AG04450 (cell line): Measurements from ENCODE around the gene SLC39A5. TPM values are rescaled to one million over a fixed set of nuclear protein-coding genes. Genes with fewer than 3 reads are reported as not detected.

Experiments used
- CTCF ChIA-PET: fragments of 300-600, 350-600 bp; formaldehyde crosslinking; extraction: SDS; loops from one replicate; lab custom pipeline; 2022; ENCODE audit warnings: antibody characterized with exemption, inconsistent platforms; lab: Charles Lee
- POLR2A ChIA-PET: fragments of 350-600 bp; formaldehyde crosslinking; extraction: SDS; loops from one replicate; lab custom pipeline; 2021; ENCODE audit warnings: antibody characterized with exemption, inconsistent platforms; lab: Yijun Ruan, JAX
- DNase-seq: peaks from one replicate; pipeline ENCODE4 v3.0.0-alpha.2; 2011; ENCODE audit warnings: low read depth, low spot score
- H3K27ac ChIP-seq: one replicate; pipeline ENCODE4 v1.5.1; 2012; ENCODE audit warnings: low read depth, low read length, control low read depth
- H3K27me3 ChIP-seq: one replicate; pipeline ENCODE4 v1.6.0; 2012; ENCODE audit warnings: low read length; ENCODE audit not compliant: control insufficient read depth, insufficient read depth
- H3K4me3 ChIP-seq: 2 replicates; pipeline ENCODE4 v1.5.1; 2011; ENCODE audit warnings: mild to moderate bottlenecking, low read depth, low read length, control low read depth
- H3K9me3 ChIP-seq: 2 replicates; pipeline ENCODE4 v1.5.1; 2012; ENCODE audit warnings: low read length; ENCODE audit not compliant: control insufficient read depth, insufficient read depth
- CTCF ChIP-seq: IDR thresholded peaks from 2 replicates; pipeline ENCODE4 v1.5.1; 2011; ENCODE audit warnings: low read depth, low read length, control low read depth, inconsistent platforms
- polyA plus RNA-seq: library from polyadenylated mRNA; depleted of rRNA; stranded (reverse); fragments of >200 nt; gene quantifications from 2 replicates; pipeline ENCODE4 v1.2.3, GENCODE V29; 2011

SLC39A5 gene
- polyA plus RNA-seq, 1 experiment, result not detected

- TF ChIP-seq CTCF, result peak; percentile 65
- DNase-seq, result no peak
These were observed 23.2 kb upstream of the SLC39A5 start for GRCh38 chr12:56206452-56207166.

GRCh38 chr12:56208006-56208405 is 21.8 kb upstream of the SLC39A5 start:
- H3K27me3 ChIP-seq, result no peaks in the 10 kb centered on the region
- TF ChIP-seq CTCF, result no peak
- ChIA-PET POLR2A (interaction anchor here (4.1 kb wide), 1 partner anchor 14 kb away, joined by 20 read pairs; the partner anchor contains the start of gene RNF41), CTCF (interaction anchor here (0.5 to 5.3 kb wide), 4 partner anchors 11 to 19 kb away, joined by 3 to 37 read pairs (median 4); partner anchors contain the start of genes RNF41 and SMARCC2)
- H3K9me3 ChIP-seq, result no peaks in the 10 kb centered on the region
- DNase-seq, result no peak
- no peak overlapping the region for H3K4me3 ChIP-seq
- H3K27ac ChIP-seq, result no peak overlapping the region

More at GRCh38 chr12:56206452-56207166, 23.2 kb upstream of the SLC39A5 start:
- no peaks in the 10 kb centered on the region for H3K27me3 ChIP-seq
- ChIA-PET POLR2A (interaction anchor here (1.5 to 4.1 kb wide), 2 partner anchors 10 to 15 kb away, joined by 6 to 20 read pairs; partner anchors contain the start of gene RNF41), CTCF (interaction anchor here (0.6 to 5.3 kb wide), 6 partner anchors 10 to 129 kb away, joined by 3 to 37 read pairs (median 5); partner anchors contain the start of genes RNF41 and SMARCC2)
- H3K9me3 ChIP-seq, result no peaks in the 10 kb centered on the region
- no peak overlapping the region for H3K4me3 ChIP-seq
- no peak overlapping the region for H3K27ac ChIP-seq

GRCh38 chr12:56212361-56212760 is 17.5 kb upstream of the SLC39A5 start:
- no peak for TF ChIP-seq CTCF
- H3K27ac ChIP-seq, result no peak overlapping the region
- no peaks in the 10 kb centered on the region for H3K27me3 ChIP-seq
- POLR2A ChIA-PET, result interaction anchor here (0.6 kb wide), 1 partner anchor 49 kb away, joined by 5 read pairs; no protein-coding TSS in a partner anchor
- CTCF ChIA-PET, result interaction anchor here (0.7 to 1.6 kb wide), 4 partner anchors 15 to 205 kb away, joined by 3 to 4 read pairs (median 4); no protein-coding TSS in a partner anchor
- DNase-seq, result no peak
- no peak overlapping the region for H3K4me3 ChIP-seq
- no peaks in the 10 kb centered on the region for H3K9me3 ChIP-seq

- no peak overlapping the region for H3K4me3 ChIP-seq
- no peak overlapping the region for H3K27ac ChIP-seq
- ChIA-PET CTCF (interaction anchor here (0.7 to 1.4 kb wide), 2 partner anchors 22 to 140 kb away, joined by 3 to 5 read pairs; no protein-coding TSS in a partner anchor), POLR2A (no interaction called here)
- no peaks in the 10 kb centered on the region for H3K9me3 ChIP-seq
- no peaks in the 10 kb centered on the region for H3K27me3 ChIP-seq
- DNase-seq, result no peak
- no peak for TF ChIP-seq CTCF
These were observed 16.0 kb upstream of the SLC39A5 start for GRCh38 chr12:56213878-56214277.
